HG03103 (cell line): ENCODE results near the gene NME7.

ENCODE experiments used
- ATAC-seq: cut with Tn5 transposase; IDR thresholded peaks from one replicate; pipeline ENCODE4 v1.9.1; 2021; ENCODE audit warnings: low read depth; ENCODE audit not compliant: unreplicated experiment

NME7 gene

GRCh38 chr1:169110689-169111447 is 256.7 kb downstream of the NME7 start:
- ATAC-seq = no peak

DNA sequence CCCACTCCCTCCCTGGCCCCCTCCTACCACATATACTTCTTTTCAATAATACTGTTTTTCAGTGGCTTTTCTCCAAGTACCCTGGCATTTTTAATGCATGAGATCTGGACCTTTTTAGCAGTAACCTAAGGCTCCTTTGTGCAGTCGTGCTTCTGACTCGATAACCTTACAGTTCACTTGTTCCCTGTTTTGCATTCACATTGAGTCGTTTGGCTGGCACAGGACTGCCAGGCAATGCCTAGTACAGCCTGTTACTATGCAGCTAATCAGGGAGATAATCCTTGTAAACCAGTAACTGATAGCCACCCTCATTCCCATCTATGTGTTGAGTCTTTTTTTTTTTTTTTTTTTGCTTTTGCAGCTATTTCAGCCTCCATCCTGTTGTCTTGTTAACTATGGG is 257.4 kb downstream of the NME7 start:
- ATAC-seq = no peak

DNA sequence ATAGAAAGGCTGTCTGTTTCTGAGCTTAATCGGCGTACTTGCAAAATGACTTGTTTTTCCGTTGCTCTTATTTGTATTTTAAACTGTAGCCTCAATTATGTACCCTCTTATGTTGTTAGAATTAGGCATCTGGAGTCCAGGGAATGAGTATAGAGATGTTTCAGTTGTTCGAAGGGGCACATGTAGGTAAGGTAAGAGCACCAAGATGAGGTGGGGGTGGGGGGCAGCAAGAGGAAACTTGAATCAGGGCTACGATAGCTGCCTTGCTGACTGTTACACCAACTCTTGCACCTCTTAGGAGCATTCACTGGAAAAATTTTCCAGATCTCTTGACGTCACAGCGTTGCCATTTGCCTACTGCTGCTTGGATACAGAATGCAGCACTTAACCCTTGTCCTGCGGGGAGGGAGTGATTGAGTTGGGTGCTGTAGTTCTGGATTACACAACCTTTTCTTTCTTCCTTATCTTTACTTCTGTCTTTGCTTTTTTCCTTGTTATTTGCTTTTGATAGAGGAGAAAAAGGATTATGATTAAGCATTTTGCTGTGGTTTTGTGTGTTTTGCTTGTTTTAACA is 257.9 kb downstream of the NME7 start:
- ATAC-seq = no peak

DNA sequence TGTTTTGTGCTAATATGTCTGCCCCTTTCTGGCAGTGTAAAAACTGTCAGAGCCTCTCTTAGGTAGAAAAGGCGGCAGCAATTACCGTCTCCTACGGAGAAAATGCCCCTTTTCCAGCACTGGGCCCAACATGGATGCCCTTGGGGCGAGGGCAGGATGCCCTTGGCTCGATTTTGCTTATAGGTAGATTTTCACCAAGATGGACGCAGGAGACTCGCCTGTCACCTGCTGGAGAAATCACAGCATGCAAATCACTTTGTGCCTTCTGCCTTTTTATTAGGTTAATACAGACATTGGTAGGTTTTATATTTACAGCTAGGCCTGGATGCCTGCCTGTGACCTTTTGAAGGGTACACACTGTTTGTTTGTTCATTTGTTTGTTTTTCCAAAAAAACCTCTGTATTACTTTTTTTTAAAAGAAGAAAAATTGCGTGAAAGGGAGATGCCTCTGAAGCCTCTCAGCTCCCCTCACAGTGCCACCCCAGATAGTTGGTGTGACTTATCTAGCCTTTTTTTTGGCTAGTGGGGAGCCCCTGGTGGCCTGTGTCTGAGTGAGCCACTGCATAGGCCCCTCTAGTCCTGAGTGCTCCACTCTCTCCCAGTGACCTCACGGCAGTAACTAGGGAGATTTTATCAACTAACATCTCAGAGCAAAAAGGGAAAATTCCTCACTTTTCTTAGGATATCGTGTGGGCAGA is 258.6 kb downstream of the NME7 start:
- ATAC-seq = no peak

DNA sequence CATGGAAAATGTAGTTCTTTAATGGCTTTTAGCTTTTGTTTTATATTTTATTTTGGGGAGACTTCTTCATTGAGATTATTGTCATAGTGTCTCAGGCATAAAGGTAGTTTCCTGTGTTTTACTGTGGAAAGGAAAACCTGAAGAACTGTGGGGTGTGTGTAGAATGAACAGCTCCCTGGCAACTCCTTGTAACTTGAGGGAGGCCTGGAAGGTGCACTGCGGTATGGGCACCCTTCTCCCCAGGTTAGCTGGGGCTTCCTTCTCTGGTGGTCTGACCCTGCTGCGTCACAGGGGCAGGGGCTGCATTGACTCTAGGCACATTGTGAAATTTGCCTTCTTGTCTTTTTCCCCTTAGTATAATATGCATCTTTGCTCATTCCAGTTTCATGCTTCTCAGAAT is 259.4 kb downstream of the NME7 start:
- ATAC-seq = no peak

DNA sequence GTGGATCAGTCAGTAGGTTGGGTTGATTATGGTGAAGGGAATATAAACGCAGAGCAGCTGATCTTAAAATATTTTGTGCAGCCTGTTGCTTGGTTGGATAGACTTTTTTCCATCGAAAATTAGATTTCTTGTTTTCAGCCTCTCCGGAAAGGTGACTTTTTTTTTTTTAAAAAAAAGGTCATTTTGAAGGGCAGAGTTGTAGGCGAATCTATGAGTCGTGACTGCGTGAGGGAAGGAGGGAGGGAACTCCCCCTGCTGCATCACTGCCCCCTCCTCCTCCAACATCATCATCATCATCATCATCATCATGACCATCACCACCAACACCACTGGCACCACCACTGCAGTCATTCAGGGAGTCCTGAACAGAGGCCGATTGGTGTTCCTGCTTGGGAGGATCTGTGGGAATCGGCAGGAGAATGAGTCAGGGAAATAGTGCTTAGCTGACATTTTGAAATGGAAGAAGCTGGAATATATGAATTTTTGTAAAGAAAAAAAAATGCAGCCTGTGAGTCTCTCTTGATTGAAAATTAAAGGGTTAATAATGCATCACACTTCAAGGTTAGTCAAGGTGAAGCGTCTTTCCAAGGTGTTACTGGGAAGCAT is 259.9 kb downstream of the NME7 start:
- ATAC-seq = no peak

DNA sequence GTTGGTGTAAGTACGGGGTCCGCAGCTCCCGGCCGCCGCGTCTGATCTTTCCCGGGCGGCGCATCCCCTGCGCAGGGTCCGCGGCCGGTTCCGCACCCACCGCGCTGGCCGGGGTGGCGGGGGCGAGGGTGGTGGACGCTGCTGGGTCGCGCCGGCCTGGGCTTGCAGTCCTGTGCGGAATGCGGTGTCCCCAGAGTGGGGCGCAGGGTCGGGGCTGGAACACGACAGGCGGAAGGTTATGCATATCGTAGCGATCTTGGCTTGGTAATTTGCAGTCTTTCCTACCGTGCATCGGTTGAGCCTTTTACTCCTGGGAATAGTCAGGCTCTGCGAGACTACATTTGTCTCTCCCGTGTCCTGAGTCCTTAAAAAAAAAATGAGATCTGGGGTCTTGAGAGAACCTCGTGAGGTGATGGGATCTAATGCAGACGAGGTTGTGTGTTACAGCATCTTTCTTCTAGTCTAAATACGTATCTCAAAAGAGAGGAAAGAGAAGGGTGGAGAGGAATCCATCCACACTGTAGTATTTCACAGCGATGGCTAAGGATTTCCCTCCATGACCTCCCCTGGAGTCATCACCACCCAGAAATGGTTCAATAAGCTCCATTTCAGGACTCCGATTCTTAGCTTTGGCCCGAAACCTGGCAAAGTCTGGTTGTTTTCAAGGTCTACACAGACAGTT is 260.5 kb downstream of the NME7 start:
- no peak for ATAC-seq

GRCh38 chr1:169106095-169106920 is 261.3 kb downstream of the NME7 start, which contains the start of gene ATP1B1:
TSS of gene ATP1B1 (plus strand) at chr1:169106690. CDS start at chr1:169106830, 140 bp downstream.
- ATAC-seq = peak; percentile 76

- peak; percentile 18 for ATAC-seq
Observed at GRCh38 chr1:169105434-169106094, 262.0 kb downstream of the NME7 start.

DNA sequence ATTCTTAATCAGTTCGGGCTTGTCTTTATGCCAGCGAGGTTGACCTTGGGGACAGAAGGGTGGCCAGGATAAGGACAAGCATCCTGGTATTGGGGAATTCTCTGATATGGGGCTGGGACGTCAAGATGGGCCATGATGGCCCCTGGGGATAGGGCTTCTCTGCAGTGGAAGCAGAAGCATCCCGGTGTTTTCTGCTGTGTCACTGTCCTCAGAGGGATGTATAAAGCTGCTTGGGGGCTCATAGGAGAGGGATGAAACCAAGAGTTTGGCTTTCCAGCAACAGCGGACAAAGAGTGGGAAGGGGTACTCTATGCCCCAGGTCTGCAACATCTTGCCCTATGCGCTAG is 262.5 kb downstream of the NME7 start:
- no peak for ATAC-seq

- no peak for ATAC-seq
Observed at GRCh38 chr1:169103480-169103893, 264.1 kb downstream of the NME7 start.

DNA sequence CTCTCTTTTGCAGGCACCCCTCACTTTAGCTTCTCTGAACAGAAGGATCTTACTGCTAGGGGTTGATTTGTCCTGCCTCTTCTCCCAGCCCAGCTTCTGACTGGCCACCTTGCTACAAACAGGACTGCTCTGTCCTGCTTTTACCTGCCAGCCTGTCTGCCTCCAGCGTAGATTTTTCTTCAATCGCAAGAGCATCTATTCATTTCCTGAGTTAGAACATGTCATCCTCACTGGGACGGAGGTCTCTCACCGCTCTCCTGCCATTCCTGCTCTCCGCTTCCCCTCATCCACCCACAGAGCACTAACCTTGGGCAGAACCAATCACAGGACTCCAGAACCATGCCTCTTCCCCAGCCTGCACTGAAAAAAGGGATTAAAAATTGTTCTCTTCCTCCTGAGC is 264.6 kb downstream of the NME7 start:
- no peak for ATAC-seq

GRCh38 chr1:169102567-169102966 is 265.0 kb downstream of the NME7 start:
- no peak for ATAC-seq

DNA sequence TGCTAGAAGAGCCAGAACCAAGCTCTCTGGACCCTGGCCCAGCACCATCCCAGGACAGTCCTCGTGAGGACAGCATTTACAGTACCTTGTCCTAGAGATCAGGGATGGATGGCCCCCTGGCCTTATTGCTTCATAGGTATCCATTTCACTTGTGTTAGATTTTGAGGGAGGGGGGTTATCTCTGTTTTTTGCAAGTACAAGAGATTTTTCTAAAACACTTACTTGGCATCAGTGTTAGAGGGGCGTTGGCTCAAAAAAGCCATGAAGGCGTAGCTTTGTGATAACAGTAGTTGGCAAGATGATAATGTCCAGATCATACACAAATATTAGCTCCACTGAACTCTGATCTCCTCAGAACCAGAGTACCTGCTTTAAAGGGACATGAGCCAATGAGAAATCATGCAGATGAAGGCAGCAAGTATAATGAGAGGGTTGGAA is 266.9 kb downstream of the NME7 start:
- no peak for ATAC-seq

GRCh38 chr1:169100208-169100607 is 267.4 kb downstream of the NME7 start:
- ATAC-seq = no peak

DNA sequence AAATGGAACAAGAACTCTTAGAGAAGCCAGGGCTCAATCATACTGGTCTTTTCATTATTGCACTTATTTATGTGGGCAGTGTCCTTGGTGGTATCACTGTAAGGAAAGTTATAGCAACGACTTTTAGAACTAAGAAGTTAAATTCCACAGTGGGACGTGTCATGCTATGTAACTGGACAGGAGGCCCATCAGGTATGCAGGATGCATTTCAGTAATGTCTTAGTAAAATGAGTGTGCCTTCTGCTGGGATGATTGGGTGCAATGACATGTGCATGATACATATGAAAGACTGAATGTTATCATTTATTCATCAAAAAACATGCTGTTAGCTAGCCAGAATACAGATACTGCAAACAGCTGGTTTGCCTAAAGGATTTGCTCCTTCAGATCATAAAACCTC is 268.0 kb downstream of the NME7 start:
- no peak for ATAC-seq

DNA sequence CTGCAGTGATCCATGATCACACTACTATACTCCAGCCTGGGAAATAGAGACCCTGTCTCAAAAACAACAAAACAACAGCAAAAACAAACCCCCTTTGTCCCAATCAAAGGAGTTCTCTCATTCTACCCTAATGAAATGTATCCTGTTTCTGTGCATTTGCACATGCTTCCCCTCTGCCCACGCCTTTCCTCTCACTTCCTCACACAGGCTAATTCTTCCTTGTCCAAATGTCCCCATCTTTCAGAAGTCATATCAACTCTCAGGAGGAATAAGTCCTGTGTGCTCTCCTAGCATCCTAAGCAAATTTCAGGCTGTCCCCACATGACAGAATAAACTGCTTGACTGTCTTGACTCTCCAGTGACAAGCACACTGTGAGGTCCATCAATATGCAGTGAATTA is 269.2 kb downstream of the NME7 start:
- ATAC-seq = no peak

DNA sequence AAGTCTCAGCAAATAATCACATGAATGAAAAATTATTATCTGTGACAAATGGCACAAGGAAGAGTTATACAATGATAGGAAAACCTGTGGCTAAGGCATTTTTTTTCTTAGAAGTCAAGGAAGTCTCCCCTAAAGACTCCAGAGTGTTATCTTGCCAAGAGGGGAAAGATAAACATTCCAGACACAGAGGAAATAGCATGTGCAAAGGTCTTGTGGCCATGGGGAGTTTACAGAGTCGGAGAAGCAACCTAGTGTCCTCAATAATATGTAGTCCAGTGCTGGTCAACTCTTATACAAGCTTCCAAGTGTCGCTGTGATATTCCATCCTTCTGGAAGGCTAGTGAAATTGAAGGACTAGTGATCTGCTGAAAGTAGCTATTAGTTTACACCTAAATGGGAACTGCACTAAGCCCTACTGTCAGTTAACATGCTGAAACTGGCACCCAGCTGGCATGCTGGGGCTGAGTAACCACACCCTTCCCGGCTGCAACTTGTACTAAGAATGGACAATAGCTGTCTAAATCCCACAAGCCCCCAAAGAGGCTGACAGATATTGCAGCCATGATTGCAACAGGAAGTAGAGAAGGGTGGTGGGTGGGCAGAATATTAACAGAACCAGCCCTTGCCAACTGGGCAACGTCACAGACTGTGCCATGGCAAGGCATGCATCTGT is 272.6 kb downstream of the NME7 start:
- no peak for ATAC-seq

DNA sequence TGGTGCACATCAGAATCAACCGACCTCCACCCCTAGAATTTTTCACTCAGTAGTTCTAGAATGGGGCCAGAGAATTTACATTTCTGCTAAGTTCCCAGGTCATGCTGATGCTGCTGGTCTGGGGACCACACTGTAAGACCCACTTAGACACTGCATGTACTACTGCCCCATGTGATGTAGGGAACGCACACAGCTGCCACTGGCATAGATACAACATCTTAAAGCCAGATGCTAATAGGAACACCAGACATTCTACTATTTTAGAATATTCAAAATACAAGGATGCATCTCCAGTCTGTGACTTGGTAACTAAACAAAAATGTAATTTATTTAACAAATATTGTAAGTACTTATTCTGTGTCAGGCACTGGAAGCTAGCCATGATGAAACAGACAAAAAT is 275.2 kb downstream of the NME7 start:
- ATAC-seq = no peak
